ENCODE measurements around the gene ANKRD6. TPM values are rescaled to one million over a fixed set of nuclear protein-coding genes. Genes with fewer than 3 reads are reported as not detected.
A peak's percentile ranks its signal among the peaks of the same experiment; 100 is the strongest.

The ANKRD6 gene
- polyA plus RNA-seq, 4 donors, result 0.89 to 7.9 (median 1.8) TPM

DNA sequence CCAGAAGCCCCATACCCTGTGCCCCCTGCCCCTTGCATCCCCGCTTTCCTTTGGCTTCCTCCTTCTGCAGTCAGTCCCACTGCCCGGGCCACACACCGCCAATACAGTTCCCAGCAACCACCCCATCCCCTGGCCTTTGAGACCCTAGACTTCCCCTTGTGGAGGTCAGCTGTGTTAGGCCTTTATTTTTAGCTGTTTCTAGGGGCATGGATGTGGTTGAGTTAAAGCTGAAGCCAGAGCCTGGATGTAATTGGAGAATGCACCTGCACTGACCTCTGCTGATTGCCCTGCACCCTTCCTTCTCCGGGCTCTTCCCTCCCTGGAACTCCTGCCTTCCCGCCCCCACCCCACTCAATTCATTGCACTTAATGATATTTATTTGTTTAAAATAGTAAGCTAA is 171.7 kb downstream of the ANKRD6 start:
- no peaks in the 10 kb centered on the region for H3K9me3 ChIP-seq (ENCODE audit: control insufficient read depth in 2 of 2, insufficient read depth in 1 of 2, low read depth in 1 of 2, low read length in 1 of 2)
- no peaks in the 10 kb centered on the region for H3K27me3 ChIP-seq (ENCODE audit: control insufficient read depth in 3 of 3, insufficient read depth in 3 of 3, low read length in 3 of 3)
- WGBS, 3 donors, result 82 to 84% (median 84%) methylated on average over 5 of the region's 5 CpGs
- H3K36me3 ChIP-seq (ENCODE audit: control insufficient read depth in 3 of 3, insufficient read depth in 2 of 3, low read depth in 1 of 3, low read length in 3 of 3), result peaks cover 0 to 2% (median 0%) of the 10 kb centered on the region in 3 donors
- FAIRE-seq (no peak), DNase-seq (no peak)
- no peaks in the 10 kb centered on the region for H3K4me1 ChIP-seq (ENCODE audit: control insufficient read depth in 3 of 3, insufficient read depth in 2 of 3, low read depth in 1 of 3, low read length in 2 of 3)
- no peak overlapping the region for H3K4me3 ChIP-seq (ENCODE audit: low read depth in 1 of 3, low read length in 3 of 3)
- H3K27ac ChIP-seq (ENCODE audit: low read depth in 1 of 3, low read length in 2 of 3), result no peak overlapping the region

DNA sequence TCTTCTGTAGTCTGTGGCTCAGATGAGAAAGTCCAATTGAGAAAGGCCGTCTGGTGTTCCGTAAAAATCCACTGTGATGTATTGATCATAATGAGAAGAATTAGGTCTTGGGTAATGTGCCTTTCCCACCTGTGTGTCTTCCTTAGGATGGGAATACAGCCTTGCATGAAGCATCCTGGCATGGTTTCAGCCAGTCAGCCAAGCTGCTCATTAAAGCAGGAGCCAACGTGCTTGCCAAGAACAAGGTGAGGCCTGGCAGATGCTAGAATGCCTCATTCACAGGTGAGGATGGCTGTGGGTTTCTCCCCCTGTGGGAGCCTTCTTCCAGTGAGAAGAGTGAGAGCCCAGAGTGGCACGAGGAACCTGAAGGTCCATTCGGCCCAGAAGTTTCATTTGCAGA is 172.9 kb downstream of the ANKRD6 start:
- DNase-seq (no peak), FAIRE-seq (no peak)
- peaks cover 0 to 2% (median 0%) of the 10 kb centered on the region in 3 donors for H3K36me3 ChIP-seq (ENCODE audit: control insufficient read depth in 3 of 3, insufficient read depth in 2 of 3, low read depth in 1 of 3, low read length in 3 of 3)
- H3K9me3 ChIP-seq (ENCODE audit: control insufficient read depth in 2 of 2, insufficient read depth in 1 of 2, low read depth in 1 of 2, low read length in 1 of 2), result no peaks in the 10 kb centered on the region
- H3K27ac ChIP-seq (ENCODE audit: low read depth in 1 of 3, low read length in 2 of 3), result no peak overlapping the region
- 78 to 93% (median 83%) methylated on average over 5 of the region's 5 CpGs for WGBS, 3 donors
- H3K27me3 ChIP-seq (ENCODE audit: control insufficient read depth in 3 of 3, insufficient read depth in 3 of 3, low read length in 3 of 3), result no peaks in the 10 kb centered on the region
- H3K4me1 ChIP-seq (ENCODE audit: control insufficient read depth in 3 of 3, insufficient read depth in 2 of 3, low read depth in 1 of 3, low read length in 2 of 3), result no peaks in the 10 kb centered on the region
- H3K4me3 ChIP-seq (ENCODE audit: low read depth in 1 of 3, low read length in 3 of 3), result no peak overlapping the region

DNA sequence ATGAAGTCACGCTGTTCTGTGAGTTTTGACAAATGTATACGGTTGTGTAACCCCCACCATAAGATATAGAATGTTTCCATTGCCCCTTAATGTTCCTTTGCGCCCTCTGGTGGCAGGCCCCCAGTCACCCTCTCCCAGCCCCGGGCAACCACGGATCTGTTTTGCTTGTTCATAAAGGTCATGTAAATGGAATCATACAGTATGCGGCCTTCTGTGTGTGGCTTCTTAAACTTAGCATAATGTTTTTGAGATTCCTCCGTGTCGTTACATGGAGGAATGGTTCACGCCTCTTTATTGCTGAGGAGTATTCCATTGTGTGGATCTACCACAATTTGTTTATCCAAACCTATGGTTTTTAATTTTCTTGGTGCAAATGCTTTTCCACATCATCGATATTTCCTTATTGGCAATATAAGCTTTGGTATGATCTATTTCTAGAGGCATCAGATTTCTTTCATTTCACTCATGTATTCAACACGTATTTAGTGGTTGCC is 177.2 kb downstream of the ANKRD6 start:
- no peak overlapping the region for H3K4me3 ChIP-seq (ENCODE audit: low read depth in 1 of 3, low read length in 3 of 3)
- FAIRE-seq (no peak), DNase-seq (peak; percentile 56 to 60)
- no peaks in the 10 kb centered on the region for H3K9me3 ChIP-seq (ENCODE audit: control insufficient read depth in 2 of 2, insufficient read depth in 1 of 2, low read depth in 1 of 2, low read length in 1 of 2)
- no peaks in the 10 kb centered on the region for H3K4me1 ChIP-seq (ENCODE audit: control insufficient read depth in 3 of 3, insufficient read depth in 2 of 3, low read depth in 1 of 3, low read length in 2 of 3)
- H3K27me3 ChIP-seq (ENCODE audit: control insufficient read depth in 3 of 3, insufficient read depth in 3 of 3, low read length in 3 of 3), result no peaks in the 10 kb centered on the region
- WGBS, 3 donors, result 33 to 49% (median 46%) methylated on average over 11 of the region's 11 CpGs
- no peak overlapping the region for H3K27ac ChIP-seq (ENCODE audit: low read depth in 1 of 3, low read length in 2 of 3)
- peaks cover 0 to 2% (median 0%) of the 10 kb centered on the region in 3 donors for H3K36me3 ChIP-seq (ENCODE audit: control insufficient read depth in 3 of 3, insufficient read depth in 2 of 3, low read depth in 1 of 3, low read length in 3 of 3)

DNA sequence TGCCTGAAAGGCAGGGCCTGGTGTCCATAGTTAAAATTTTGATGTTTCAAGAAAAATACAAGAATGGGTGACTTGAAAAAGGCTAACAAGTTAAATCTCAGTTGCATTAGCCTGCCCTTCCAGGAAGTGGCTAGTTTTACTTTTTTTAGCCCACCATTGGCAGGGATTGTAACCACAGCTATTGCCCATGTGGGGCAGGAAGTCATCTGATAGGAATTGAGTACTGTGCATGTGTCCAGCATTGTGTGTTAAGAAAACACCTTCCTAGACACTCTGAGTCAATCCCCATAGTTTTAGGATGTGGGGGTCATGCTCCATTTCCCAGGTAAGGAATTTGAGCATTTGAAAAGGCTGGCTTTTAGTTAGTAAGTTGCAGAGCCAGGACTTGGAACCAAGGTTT is 178.7 kb downstream of the ANKRD6 start:
- DNase-seq, result no peak
- H3K4me1 ChIP-seq (ENCODE audit: control insufficient read depth in 3 of 3, insufficient read depth in 2 of 3, low read depth in 1 of 3, low read length in 2 of 3), result no peaks in the 10 kb centered on the region
- H3K36me3 ChIP-seq (ENCODE audit: control insufficient read depth in 3 of 3, insufficient read depth in 2 of 3, low read depth in 1 of 3, low read length in 3 of 3), result peaks cover 0 to 3% (median 0%) of the 10 kb centered on the region in 3 donors
- FAIRE-seq, result no peak
- H3K9me3 ChIP-seq (ENCODE audit: control insufficient read depth in 2 of 2, insufficient read depth in 1 of 2, low read depth in 1 of 2, low read length in 1 of 2), result no peaks in the 10 kb centered on the region
- no peak overlapping the region for H3K4me3 ChIP-seq (ENCODE audit: low read depth in 1 of 3, low read length in 3 of 3)
- H3K27ac ChIP-seq (ENCODE audit: low read depth in 1 of 3, low read length in 2 of 3), result no peak overlapping the region
- H3K27me3 ChIP-seq (ENCODE audit: control insufficient read depth in 3 of 3, insufficient read depth in 3 of 3, low read length in 3 of 3), result no peaks in the 10 kb centered on the region

DNA sequence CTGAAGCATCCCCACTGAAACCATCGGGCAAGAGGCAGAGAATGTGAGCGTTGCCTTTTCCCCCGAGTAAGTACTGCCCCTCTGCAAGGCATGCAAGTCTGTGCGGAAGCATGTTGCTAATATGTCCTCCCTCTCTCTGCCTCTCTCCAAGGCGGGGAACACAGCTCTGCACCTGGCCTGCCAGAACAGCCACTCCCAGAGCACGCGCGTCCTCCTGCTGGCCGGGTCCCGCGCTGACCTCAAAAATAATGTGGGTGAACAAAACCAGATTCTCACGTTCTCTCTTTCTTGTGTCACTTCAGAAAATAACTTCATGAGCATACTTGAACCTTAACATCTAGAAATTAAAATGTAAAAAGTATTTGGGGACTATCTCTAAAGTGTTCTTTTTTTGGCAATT is 179.2 kb downstream of the ANKRD6 start:
- no peaks in the 10 kb centered on the region for H3K9me3 ChIP-seq (ENCODE audit: control insufficient read depth in 2 of 2, insufficient read depth in 1 of 2, low read depth in 1 of 2, low read length in 1 of 2)
- WGBS, 3 donors, result 84 to 88% (median 84%) methylated on average over 12 of the region's 12 CpGs
- no peaks in the 10 kb centered on the region for H3K27me3 ChIP-seq (ENCODE audit: control insufficient read depth in 3 of 3, insufficient read depth in 3 of 3, low read length in 3 of 3)
- FAIRE-seq (no peak), DNase-seq (no peak)
- H3K36me3 ChIP-seq (ENCODE audit: control insufficient read depth in 3 of 3, insufficient read depth in 2 of 3, low read depth in 1 of 3, low read length in 3 of 3), result peaks cover 0 to 3% (median 0%) of the 10 kb centered on the region in 3 donors
- no peak overlapping the region for H3K4me3 ChIP-seq (ENCODE audit: low read depth in 1 of 3, low read length in 3 of 3)
- H3K27ac ChIP-seq (ENCODE audit: low read depth in 1 of 3, low read length in 2 of 3), result no peak overlapping the region
- H3K4me1 ChIP-seq (ENCODE audit: control insufficient read depth in 3 of 3, insufficient read depth in 2 of 3, low read depth in 1 of 3, low read length in 2 of 3), result no peaks in the 10 kb centered on the region

DNA sequence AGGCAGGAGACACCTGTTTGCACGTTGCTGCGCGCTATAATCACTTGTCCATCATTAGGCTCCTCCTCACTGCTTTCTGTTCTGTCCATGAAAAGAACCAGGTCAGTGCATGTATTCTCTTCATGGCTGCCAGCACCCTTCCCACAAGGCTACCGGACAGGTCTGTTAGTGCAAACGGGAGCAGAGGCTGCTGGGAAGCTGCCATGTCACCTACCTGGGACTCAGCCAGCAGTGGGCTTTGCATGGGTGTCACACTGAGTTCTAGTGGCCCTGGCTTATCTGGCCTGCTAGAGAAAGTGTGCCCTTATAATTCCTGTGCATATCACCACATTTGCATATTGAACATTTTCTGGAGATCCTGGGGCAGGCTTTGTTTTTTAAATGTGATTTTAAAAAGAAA is 180.8 kb downstream of the ANKRD6 start:
- H3K4me3 ChIP-seq (ENCODE audit: low read depth in 1 of 3, low read length in 3 of 3), result no peak overlapping the region
- H3K4me1 ChIP-seq (ENCODE audit: control insufficient read depth in 3 of 3, insufficient read depth in 2 of 3, low read depth in 1 of 3, low read length in 2 of 3), result no peaks in the 10 kb centered on the region
- DNase-seq (no peak), FAIRE-seq (no peak)
- H3K36me3 ChIP-seq (ENCODE audit: control insufficient read depth in 3 of 3, insufficient read depth in 2 of 3, low read depth in 1 of 3, low read length in 3 of 3), result peaks cover 0 to 3% (median 0%) of the 10 kb centered on the region in 3 donors
- no peaks in the 10 kb centered on the region for H3K9me3 ChIP-seq (ENCODE audit: control insufficient read depth in 2 of 2, insufficient read depth in 1 of 2, low read depth in 1 of 2, low read length in 1 of 2)
- no peaks in the 10 kb centered on the region for H3K27me3 ChIP-seq (ENCODE audit: control insufficient read depth in 3 of 3, insufficient read depth in 3 of 3, low read length in 3 of 3)
- 70 to 80% (median 74%) methylated on average over 5 of the region's 5 CpGs for WGBS, 3 donors
- H3K27ac ChIP-seq (ENCODE audit: low read depth in 1 of 3, low read length in 2 of 3), result no peak overlapping the region

DNA sequence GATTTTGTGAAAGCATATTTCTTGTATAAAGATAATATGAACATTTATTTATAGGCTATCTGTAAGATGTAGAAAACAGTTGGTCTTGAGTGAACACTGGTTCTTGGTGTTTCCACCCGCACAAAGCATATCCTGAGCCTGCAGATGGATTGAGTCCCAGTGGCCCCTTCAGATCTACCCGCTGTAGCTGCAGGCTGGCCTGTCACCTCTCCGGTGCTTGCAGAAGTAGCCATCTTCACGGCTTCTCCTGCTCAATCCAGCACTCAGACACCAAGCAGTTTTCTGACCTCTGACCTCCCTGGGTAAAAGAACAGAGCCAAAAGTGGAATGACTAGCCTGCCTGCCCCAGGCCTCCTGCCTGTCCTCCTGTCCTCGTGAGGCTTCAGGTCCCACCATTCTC is 182.9 kb downstream of the ANKRD6 start:
- Histone ChIP-seq H3K4me1 (ENCODE audit: control insufficient read depth in 3 of 3, insufficient read depth in 2 of 3, low read depth in 1 of 3, low read length in 2 of 3) (no peaks in the 10 kb centered on the region), H3K36me3 (ENCODE audit: control insufficient read depth in 3 of 3, insufficient read depth in 2 of 3, low read depth in 1 of 3, low read length in 3 of 3) (peaks cover 0 to 3% (median 0%) of the 10 kb centered on the region in 3 donors), H3K27ac (ENCODE audit: low read depth in 1 of 3, low read length in 2 of 3) (no peak overlapping the region), H3K9me3 (ENCODE audit: control insufficient read depth in 2 of 2, insufficient read depth in 1 of 2, low read depth in 1 of 2, low read length in 1 of 2) (no peaks in the 10 kb centered on the region), H3K4me3 (ENCODE audit: low read depth in 1 of 3, low read length in 3 of 3) (no peak overlapping the region), H3K27me3 (ENCODE audit: control insufficient read depth in 3 of 3, insufficient read depth in 3 of 3, low read length in 3 of 3) (no peaks in the 10 kb centered on the region)
- DNase-seq (no peak), FAIRE-seq (no peak)
- 86 to 94% (median 89%) methylated on average over 5 of the region's 5 CpGs for WGBS, 3 donors

DNA sequence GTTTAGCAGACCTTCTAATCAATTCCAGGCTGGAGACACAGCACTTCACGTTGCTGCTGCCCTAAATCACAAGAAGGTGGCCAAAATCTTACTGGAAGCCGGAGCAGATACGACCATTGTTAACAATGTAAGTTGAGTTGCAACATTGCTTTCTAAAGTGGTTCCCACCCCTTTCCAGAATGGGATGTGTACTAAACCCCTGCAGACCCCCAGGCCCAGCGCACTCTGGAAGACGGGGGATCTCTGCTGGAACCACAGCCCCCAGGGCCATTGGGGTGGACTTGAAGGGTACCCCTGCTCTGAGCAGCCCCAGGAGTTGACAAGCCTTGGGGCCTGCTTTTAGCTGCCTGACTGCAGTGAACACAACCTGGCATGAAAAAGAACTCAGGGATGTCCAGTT is 183.6 kb downstream of the ANKRD6 start:
- 83 to 90% (median 89%) methylated on average over 5 of the region's 5 CpGs for WGBS, 3 donors
- Histone ChIP-seq H3K27me3 (ENCODE audit: control insufficient read depth in 3 of 3, insufficient read depth in 3 of 3, low read length in 3 of 3) (no peaks in the 10 kb centered on the region), H3K4me3 (ENCODE audit: low read depth in 1 of 3, low read length in 3 of 3) (no peak overlapping the region), H3K36me3 (ENCODE audit: control insufficient read depth in 3 of 3, insufficient read depth in 2 of 3, low read depth in 1 of 3, low read length in 3 of 3) (peaks cover 0 to 3% (median 0%) of the 10 kb centered on the region in 3 donors), H3K9me3 (ENCODE audit: control insufficient read depth in 2 of 2, insufficient read depth in 1 of 2, low read depth in 1 of 2, low read length in 1 of 2) (no peaks in the 10 kb centered on the region), H3K27ac (ENCODE audit: low read depth in 1 of 3, low read length in 2 of 3) (no peak overlapping the region), H3K4me1 (ENCODE audit: control insufficient read depth in 3 of 3, insufficient read depth in 2 of 3, low read depth in 1 of 3, low read length in 2 of 3) (no peaks in the 10 kb centered on the region)
- FAIRE-seq, result no peak
- no peak for DNase-seq

DNA sequence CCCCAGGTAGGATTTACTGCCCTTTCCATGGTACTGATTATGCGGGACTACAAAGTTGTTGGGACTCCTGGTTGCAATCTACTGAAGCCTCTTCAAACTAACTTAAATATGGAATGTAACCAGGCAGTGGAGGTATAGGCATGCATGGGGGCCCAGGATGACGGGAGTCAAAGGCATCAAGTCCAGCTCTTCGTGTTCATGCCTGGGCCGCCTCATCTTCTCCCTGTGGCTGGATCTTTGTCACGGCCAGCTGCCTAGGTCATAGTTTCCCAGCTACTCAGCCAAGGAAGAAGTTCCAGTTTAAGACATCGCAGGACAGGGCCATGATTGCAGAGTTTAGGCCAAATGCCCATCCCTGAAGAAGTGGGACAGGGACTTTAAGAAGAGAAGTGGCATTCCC is 185.1 kb downstream of the ANKRD6 start:
- Histone ChIP-seq H3K4me1 (ENCODE audit: control insufficient read depth in 3 of 3, insufficient read depth in 2 of 3, low read depth in 1 of 3, low read length in 2 of 3) (no peaks in the 10 kb centered on the region), H3K4me3 (ENCODE audit: low read depth in 1 of 3, low read length in 3 of 3) (no peak overlapping the region), H3K36me3 (ENCODE audit: control insufficient read depth in 3 of 3, insufficient read depth in 2 of 3, low read depth in 1 of 3, low read length in 3 of 3) (peaks cover 0 to 4% (median 3%) of the 10 kb centered on the region in 3 donors), H3K27ac (ENCODE audit: low read depth in 1 of 3, low read length in 2 of 3) (no peak overlapping the region), H3K9me3 (ENCODE audit: control insufficient read depth in 2 of 2, insufficient read depth in 1 of 2, low read depth in 1 of 2, low read length in 1 of 2) (no peaks in the 10 kb centered on the region), H3K27me3 (ENCODE audit: control insufficient read depth in 3 of 3, insufficient read depth in 3 of 3, low read length in 3 of 3) (no peaks in the 10 kb centered on the region)
- FAIRE-seq, result no peak
- WGBS, 3 donors, result 92 to 99% (median 93%) methylated on average over 6 of the region's 6 CpGs
- no peak for DNase-seq
